Upper lobe of left lung (tissue), 6 donors: Measurements from ENCODE around the gene TJP3. TPM values are rescaled to one million over a fixed set of nuclear protein-coding genes. Genes with fewer than 3 reads are reported as not detected.
A peak's percentile ranks its signal among the peaks of the same experiment; 100 is the strongest.

Experiments
- ATAC-seq, 2 donors: fragments of 200-7000 bp; cut with Tn5 transposase; one replicate each; pipeline ENCODE4 v1.9.1; 2022; ENCODE audit warnings: mild to moderate bottlenecking in 2 of 2, moderate library complexity in 2 of 2; ENCODE audit not compliant: low FRiP score in 2 of 2
- DNase-seq, 2 donors: peaks; one replicate each; pipeline ENCODE4 v3.0.0-alpha.2; 2019 to 2020
- H3K27ac ChIP-seq, 4 donors: fragments of 200-600 bp; sonication (generic); one replicate each; pipeline ENCODE4 v1.5.1; 2016 to 2019
- H3K27me3 ChIP-seq, 4 donors: fragments of 200-600 bp; sonication (generic); one replicate each; pipeline ENCODE4 v1.5.1; 2017 to 2019
- H3K36me3 ChIP-seq, 4 donors: fragments of 200-600 bp; sonication (generic); one replicate each; pipeline ENCODE4 v1.5.1; 2016 to 2019
- H3K4me1 ChIP-seq, 4 donors: fragments of 200-600 bp; sonication (generic); one replicate each; pipeline ENCODE4 v1.5.1; 2018 to 2019
- H3K4me3 ChIP-seq, 4 donors: fragments of 200-600 bp; sonication (generic); one replicate each; pipeline ENCODE4 v1.5.1; 2017 to 2019; ENCODE audit warnings: mild to moderate bottlenecking in 2 of 4, moderate library complexity in 1 of 4
- H3K9me3 ChIP-seq, 4 donors: fragments of 200-600 bp; sonication (generic); one replicate each; pipeline ENCODE4 v1.5.1; 2018 to 2019
- EP300 ChIP-seq, 4 donors: sonication (generic); formaldehyde crosslinking; IDR thresholded peaks; one replicate each; pipeline ENCODE4 v1.5.1; 2017; ENCODE audit warnings: antibody characterized with exemption in 4 of 4, control low read depth in 2 of 4
- POLR2A ChIP-seq, 4 donors: fragments of 450-650 bp; IDR thresholded peaks; one replicate each; pipeline ENCODE4 v1.5.1; 2016 to 2017; ENCODE audit warnings: antibody characterized with exemption in 4 of 4, mild to moderate bottlenecking in 2 of 4
- POLR2AphosphoS5 ChIP-seq, 2 donors: sonication (generic); formaldehyde crosslinking; IDR thresholded peaks; one replicate each; pipeline ENCODE4 v1.5.1; 2017; ENCODE audit warnings: antibody characterized with exemption in 2 of 2
- WGBS, 2 donors: methylation state at CpG; one replicate each; pipeline ENCODE4 v1.1.5; 2017 to 2018; 5-methylcytosine and 5-hydroxymethylcytosine counted together
- total RNA-seq, 6 donors: library from RNA; depleted of rRNA in 4 of 6; stranded (reverse); fragments of >200 nt in 4 of 6; gene quantifications; one replicate each; pipeline versions ENCODE4 v1.1.0 to v1.2.1, GENCODE V29; 2016 to 2021
- TF ChIP-seq, protein P1 (sequence below), 6 experiments: fragments of 450-650 bp in 4 of 6; fragments of 200-600 bp in 2 of 6; sonication (generic) in 2 of 6; IDR thresholded peaks; one replicate each; pipeline ENCODE4 v1.5.1; 2016 to 2019; ENCODE audit warnings: antibody characterized with exemption in 6 of 6
- donor health status: DM: no; HTN: no; CAD: no; lungs with moderate emphysema.
- donor health status: DM: no; HTN: yes; CAD: no; lungs with severe emphysema.

TJP3 gene
- total RNA-seq, 6 donors from 2014 or later: 27.2 to 94.3 (median 55.5) TPM

GRCh38 chr19:3694361-3695123 is 13.6 kb upstream of the TJP3 start:
- 90 to 92% methylated on average over 42 of the region's 42 CpGs for WGBS, 2 donors
- Histone ChIP-seq H3K4me1 (peaks cover 10 to 23% (median 18%) of the 10 kb centered on the region in 4 donors), H3K9me3 (no peaks in the 10 kb centered on the region), H3K36me3 (peaks cover 0 to 6% (median 3%) of the 10 kb centered on the region in 4 donors), H3K27me3 (no peaks in the 10 kb centered on the region), H3K4me3 (no peak overlapping the region), H3K27ac (no peak overlapping the region)
- peak in 1 of 2 donors; percentile 77 for DNase-seq
- no peak for TF ChIP-seq EP300 (IDR thresholded peaks at IDR 0.05)
- TF ChIP-seq, protein P1, sequence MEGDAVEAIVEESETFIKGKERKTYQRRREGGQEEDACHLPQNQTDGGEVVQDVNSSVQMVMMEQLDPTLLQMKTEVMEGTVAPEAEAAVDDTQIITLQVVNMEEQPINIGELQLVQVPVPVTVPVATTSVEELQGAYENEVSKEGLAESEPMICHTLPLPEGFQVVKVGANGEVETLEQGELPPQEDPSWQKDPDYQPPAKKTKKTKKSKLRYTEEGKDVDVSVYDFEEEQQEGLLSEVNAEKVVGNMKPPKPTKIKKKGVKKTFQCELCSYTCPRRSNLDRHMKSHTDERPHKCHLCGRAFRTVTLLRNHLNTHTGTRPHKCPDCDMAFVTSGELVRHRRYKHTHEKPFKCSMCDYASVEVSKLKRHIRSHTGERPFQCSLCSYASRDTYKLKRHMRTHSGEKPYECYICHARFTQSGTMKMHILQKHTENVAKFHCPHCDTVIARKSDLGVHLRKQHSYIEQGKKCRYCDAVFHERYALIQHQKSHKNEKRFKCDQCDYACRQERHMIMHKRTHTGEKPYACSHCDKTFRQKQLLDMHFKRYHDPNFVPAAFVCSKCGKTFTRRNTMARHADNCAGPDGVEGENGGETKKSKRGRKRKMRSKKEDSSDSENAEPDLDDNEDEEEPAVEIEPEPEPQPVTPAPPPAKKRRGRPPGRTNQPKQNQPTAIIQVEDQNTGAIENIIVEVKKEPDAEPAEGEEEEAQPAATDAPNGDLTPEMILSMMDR (IDR thresholded peaks at IDR 0.05): no peak
- no peak for TF ChIP-seq POLR2A (IDR thresholded peaks at IDR 0.05)
- no peak for TF ChIP-seq POLR2AphosphoS5 (IDR thresholded peaks at IDR 0.05)
- no peak for ATAC-seq

DNA sequence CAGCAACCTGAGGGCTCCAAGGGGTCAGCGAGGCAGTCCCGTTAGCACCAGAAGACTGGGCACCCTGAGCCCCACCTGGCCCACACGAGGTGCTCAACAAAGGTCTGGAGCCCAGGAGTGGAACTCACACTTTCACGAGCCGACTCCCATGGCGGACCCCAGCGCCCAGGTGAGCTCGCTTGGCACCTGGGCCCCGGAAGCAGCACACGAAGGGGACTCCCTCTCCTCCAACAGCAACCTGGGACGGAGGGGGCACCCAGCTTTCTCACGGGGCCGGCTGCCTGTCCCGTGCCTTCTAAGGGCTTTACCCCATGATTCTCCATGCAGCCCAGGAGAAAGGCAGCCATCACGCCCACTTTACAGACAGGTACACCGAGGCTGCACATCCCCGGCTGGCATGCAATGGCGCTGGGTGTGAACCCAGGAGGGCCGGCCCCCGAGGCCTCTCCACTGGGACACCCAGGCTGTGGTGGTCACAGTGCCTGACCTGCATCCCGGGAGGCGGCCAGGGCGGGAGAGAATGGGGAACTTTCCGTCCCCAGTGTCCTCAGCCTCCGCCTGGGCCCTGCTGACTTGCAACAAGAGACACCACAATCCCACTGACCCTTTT is 13.0 kb upstream of the TJP3 start:
- no peak for TF ChIP-seq EP300 (IDR thresholded peaks at IDR 0.05)
- TF ChIP-seq, protein P1 (IDR thresholded peaks at IDR 0.05): no peak
- peaks cover 10 to 27% (median 20%) of the 10 kb centered on the region in 4 donors for H3K4me1 ChIP-seq
- ATAC-seq (no peak), DNase-seq (peak in 1 of 2 donors; percentile 69)
- 95 to 96% methylated on average over 7 to 25 of the region's 25 CpGs for WGBS, 2 donors
- H3K4me3 ChIP-seq: no peak overlapping the region
- H3K27me3 ChIP-seq: no peaks in the 10 kb centered on the region
- peaks cover 0 to 6% (median 3%) of the 10 kb centered on the region in 4 donors for H3K36me3 ChIP-seq
- no peaks in the 10 kb centered on the region for H3K9me3 ChIP-seq
- no peak overlapping the region for H3K27ac ChIP-seq

DNA sequence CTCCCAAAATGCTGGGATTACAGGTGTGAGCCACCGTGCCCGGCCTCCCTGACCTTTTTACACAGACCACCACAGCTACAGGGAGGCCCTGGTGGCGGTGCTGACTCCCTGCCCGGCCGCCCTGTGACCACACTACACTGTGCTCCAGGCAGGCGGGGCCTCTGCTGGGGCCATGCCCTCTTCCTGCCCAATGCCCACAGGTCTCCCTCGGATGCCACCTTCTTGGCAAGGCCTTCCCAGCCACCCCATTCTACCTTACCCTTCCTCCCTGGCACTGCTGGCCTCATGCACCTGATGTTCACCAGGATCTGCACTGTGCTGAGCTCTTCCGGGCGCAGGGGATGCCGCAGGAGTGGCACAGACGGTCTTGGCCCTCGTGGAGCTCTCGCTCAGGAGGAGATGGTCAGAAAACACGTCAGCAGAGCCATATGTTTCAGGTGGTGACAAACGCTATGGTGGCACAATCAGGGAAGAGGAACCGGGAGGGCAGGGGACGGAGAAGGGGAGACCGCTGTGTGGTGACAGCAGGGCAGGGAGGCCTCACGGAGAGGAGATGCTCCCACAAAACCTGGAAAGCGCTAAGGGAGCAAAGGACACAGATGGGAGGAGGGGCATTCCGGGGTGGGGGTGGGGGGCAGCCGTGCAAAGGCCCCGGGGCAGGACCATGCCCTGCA is 12.1 kb upstream of the TJP3 start:
- peaks cover 0 to 6% (median 3%) of the 10 kb centered on the region in 4 donors for H3K36me3 ChIP-seq
- no peaks in the 10 kb centered on the region for H3K9me3 ChIP-seq
- DNase-seq (peak in 1 of 2 donors; percentile 58), ATAC-seq (no peak)
- no peak overlapping the region for H3K4me3 ChIP-seq
- WGBS, 2 donors: 85 to 90% methylated on average over 12 to 22 of the region's 23 CpGs
- peaks cover 13 to 34% (median 24%) of the 10 kb centered on the region in 4 donors for H3K4me1 ChIP-seq
- H3K27me3 ChIP-seq: no peaks in the 10 kb centered on the region
- H3K27ac ChIP-seq: no peak overlapping the region
- TF ChIP-seq POLR2AphosphoS5 (IDR thresholded peaks at IDR 0.05) (no peak), POLR2A (IDR thresholded peaks at IDR 0.05) (no peak), EP300 (IDR thresholded peaks at IDR 0.05) (no peak)
- TF ChIP-seq, protein P1 (IDR thresholded peaks at IDR 0.05): no peak

DNA sequence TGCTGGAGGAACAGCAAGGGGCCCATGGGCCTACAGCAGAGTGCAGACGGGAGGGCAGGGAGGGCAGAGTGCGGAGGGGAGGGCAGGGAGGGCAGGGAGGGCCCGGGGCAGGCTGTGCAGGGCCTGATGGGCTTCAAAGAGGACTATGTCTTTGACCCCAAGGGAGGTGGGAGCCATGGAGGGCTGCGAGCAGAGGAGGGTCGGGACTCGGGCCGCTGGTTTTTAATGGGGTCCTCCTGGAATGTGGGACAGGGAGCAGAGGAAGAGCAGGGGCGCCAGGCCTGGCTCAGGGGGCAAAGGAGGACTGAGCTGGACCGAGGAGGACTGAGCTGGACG is 11.6 kb upstream of the TJP3 start:
- H3K36me3 ChIP-seq: peaks cover 0 to 6% (median 3%) of the 10 kb centered on the region in 4 donors
- H3K4me3 ChIP-seq: no peak overlapping the region
- no peak for TF ChIP-seq POLR2AphosphoS5 (IDR thresholded peaks at IDR 0.05)
- no peak for TF ChIP-seq EP300 (IDR thresholded peaks at IDR 0.05)
- TF ChIP-seq, protein P1 (IDR thresholded peaks at IDR 0.05): no peak
- no peak for TF ChIP-seq POLR2A (IDR thresholded peaks at IDR 0.05)
- H3K4me1 ChIP-seq: peaks cover 13 to 34% (median 24%) of the 10 kb centered on the region in 4 donors
- ATAC-seq (no peak), DNase-seq (no peak)
- H3K27me3 ChIP-seq: no peaks in the 10 kb centered on the region
- H3K9me3 ChIP-seq: no peaks in the 10 kb centered on the region
- H3K27ac ChIP-seq: no peak overlapping the region
- 93 to 95% methylated on average over 8 of the region's 10 CpGs for WGBS, 2 donors
